Effector memory CD4-positive, alpha-beta T cell (primary cell): ENCODE measurements around the gene SIRT1.

ENCODE experiments used
- DNase-seq, 3 donors: peaks; one replicate each; pipeline ENCODE4 v3.0.0-alpha.2; 2020
- H3K27ac ChIP-seq: 2 replicates; pipeline ENCODE4 v1.7.0; 2013; ENCODE audit warnings: mild to moderate bottlenecking, low read length, moderate library complexity; ENCODE audit not compliant: insufficient read depth, poor library complexity, severe bottlenecking
- H3K27me3 ChIP-seq: replicated peaks from 2 replicates; pipeline ENCODE4 v1.7.0; 2013; ENCODE audit warnings: mild to moderate bottlenecking, low read length; ENCODE audit not compliant: insufficient read depth, control insufficient read depth, poor library complexity, severe bottlenecking
- H3K36me3 ChIP-seq: 2 replicates; pipeline ENCODE4 v1.7.0; 2013; ENCODE audit warnings: mild to moderate bottlenecking, low read length, moderate library complexity; ENCODE audit not compliant: control insufficient read depth, insufficient read depth
- H3K4me1 ChIP-seq: 2 replicates; pipeline ENCODE4 v1.7.0; 2013; ENCODE audit warnings: low read length, mild to moderate bottlenecking; ENCODE audit not compliant: control insufficient read depth, insufficient read depth, poor library complexity, severe bottlenecking
- H3K4me3 ChIP-seq: 2 replicates; pipeline ENCODE4 v1.7.0; 2013; ENCODE audit warnings: low read length, low read depth, mild to moderate bottlenecking; ENCODE audit not compliant: insufficient read depth, poor library complexity, severe bottlenecking
- H3K9me3 ChIP-seq: 2 replicates; pipeline ENCODE4 v1.7.0; 2013; ENCODE audit warnings: mild to moderate bottlenecking, low read length, moderate library complexity; ENCODE audit not compliant: control insufficient read depth

Gene SIRT1

DNA sequence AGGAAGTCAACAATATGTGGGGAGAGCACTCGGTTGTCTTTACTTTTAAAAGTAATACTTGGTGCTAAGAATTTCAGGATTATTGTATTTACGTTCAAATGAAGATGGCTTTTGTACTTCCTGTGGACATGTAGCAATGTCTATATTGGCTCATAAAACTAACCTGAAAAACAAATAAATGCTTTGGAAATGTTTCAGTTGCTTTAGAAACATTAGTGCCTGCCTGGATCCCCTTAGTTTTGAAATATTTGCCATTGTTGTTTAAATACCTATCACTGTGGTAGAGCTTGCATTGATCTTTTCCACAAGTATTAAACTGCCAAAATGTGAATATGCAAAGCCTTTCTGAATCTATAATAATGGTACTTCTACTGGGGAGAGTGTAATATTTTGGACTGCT lies 32.7 kb downstream of the SIRT1 start:
- no peaks in the 10 kb centered on the region for H3K9me3 ChIP-seq
- H3K4me3 ChIP-seq, result no peak overlapping the region
- no peak overlapping the region for H3K27ac ChIP-seq
- H3K27me3 ChIP-seq, result no peaks in the 10 kb centered on the region
- no peaks in the 10 kb centered on the region for H3K4me1 ChIP-seq
- DNase-seq, result no peak
- H3K36me3 ChIP-seq, result peaks cover 46% of the 10 kb centered on the region

DNA sequence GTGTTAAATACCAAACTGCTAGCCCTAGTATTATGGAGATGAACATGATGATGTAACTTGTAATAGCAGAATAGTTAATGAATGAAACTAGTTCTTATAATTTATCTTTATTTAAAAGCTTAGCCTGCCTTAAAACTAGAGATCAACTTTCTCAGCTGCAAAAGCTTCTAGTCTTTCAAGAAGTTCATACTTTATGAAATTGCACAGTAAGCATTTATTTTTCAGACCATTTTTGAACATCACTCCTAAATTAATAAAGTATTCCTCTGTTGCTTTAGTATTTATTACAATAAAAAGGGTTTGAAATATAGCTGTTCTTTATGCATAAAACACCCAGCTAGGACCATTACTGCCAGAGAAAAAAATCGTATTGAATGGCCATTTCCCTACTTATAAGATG lies 33.2 kb downstream of the SIRT1 start:
- Histone ChIP-seq H3K36me3 (peaks cover 41% of the 10 kb centered on the region), H3K9me3 (no peaks in the 10 kb centered on the region), H3K4me1 (no peaks in the 10 kb centered on the region)

DNA sequence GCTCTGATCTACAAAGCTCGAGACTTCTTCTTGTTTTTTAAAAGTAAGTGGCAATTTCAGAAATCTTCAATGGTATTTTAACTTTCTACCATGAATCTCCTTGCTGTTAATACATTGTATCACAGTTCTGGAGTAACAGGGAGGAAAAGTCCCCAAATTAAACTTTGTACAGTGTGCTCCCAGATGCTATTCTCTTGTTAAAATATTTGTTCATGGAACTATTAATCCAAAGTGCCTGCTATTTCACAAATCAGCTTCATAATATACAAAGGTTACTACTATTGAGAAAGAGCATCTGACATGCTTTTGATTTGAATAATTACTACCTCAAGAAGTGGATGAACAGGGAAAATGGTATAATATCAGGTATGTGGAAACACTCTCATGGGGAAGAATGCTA lies 36.6 kb downstream of the SIRT1 start:
- H3K4me3 ChIP-seq, result no peak overlapping the region
- H3K9me3 ChIP-seq, result no peaks in the 10 kb centered on the region
- H3K27ac ChIP-seq, result no peak overlapping the region
- H3K36me3 ChIP-seq, result peaks cover 42% of the 10 kb centered on the region
- no peaks in the 10 kb centered on the region for H3K27me3 ChIP-seq
- no peak for DNase-seq
- H3K4me1 ChIP-seq, result no peaks in the 10 kb centered on the region

More for the DNA sequence above, 33.2 kb downstream of the SIRT1 start:
- Histone ChIP-seq H3K27ac (no peak overlapping the region), H3K4me3 (no peak overlapping the region), H3K27me3 (no peaks in the 10 kb centered on the region)
- DNase-seq, result no peak

DNA sequence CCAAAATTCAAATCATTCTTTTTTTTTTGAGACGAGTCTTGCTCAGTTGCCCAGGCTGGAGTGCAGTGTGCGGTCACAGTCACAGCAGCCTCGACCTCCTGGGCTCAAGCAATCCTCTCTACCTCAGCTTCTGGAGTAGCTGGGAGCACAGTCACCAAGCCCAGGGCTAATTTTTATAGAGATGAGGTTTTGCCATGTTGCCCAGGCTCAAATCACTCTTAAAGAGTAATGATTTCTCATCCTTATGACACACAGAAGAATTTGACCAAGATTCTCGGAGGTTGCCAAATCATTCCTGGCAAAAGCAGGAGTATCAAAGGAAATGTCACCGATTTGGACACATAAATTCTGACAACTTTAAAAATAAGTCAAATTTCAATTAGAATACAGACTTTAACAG lies 39.1 kb downstream of the SIRT1 start:
- Histone ChIP-seq H3K27me3 (no peaks in the 10 kb centered on the region), H3K4me3 (no peak overlapping the region), H3K9me3 (no peaks in the 10 kb centered on the region), H3K27ac (no peak overlapping the region), H3K4me1 (no peaks in the 10 kb centered on the region), H3K36me3 (peaks cover 40% of the 10 kb centered on the region)
- DNase-seq, result no peak

DNA sequence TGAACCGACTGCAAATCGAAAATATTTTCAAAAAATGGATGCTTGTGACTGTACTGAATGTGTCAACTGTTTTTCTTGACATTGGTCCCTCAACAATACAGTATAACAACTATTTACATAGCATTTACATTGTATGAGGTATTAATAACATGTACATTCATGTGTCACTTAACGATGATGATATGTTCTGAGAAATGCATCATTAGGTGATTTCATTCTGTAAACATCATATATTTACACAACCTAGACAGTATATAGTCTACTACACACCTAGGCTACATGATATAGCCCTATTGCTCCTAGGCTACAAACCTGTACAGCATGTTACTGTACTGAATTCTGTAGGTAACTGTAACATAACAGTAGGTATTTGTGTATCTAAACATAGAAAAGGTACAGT lies 39.7 kb downstream of the SIRT1 start:
- peaks cover 36% of the 10 kb centered on the region for H3K36me3 ChIP-seq
- DNase-seq, result no peak
- H3K4me1 ChIP-seq, result no peaks in the 10 kb centered on the region
- no peak overlapping the region for H3K27ac ChIP-seq
- H3K27me3 ChIP-seq, result no peaks in the 10 kb centered on the region
- no peaks in the 10 kb centered on the region for H3K9me3 ChIP-seq
- H3K4me3 ChIP-seq, result no peak overlapping the region

DNA sequence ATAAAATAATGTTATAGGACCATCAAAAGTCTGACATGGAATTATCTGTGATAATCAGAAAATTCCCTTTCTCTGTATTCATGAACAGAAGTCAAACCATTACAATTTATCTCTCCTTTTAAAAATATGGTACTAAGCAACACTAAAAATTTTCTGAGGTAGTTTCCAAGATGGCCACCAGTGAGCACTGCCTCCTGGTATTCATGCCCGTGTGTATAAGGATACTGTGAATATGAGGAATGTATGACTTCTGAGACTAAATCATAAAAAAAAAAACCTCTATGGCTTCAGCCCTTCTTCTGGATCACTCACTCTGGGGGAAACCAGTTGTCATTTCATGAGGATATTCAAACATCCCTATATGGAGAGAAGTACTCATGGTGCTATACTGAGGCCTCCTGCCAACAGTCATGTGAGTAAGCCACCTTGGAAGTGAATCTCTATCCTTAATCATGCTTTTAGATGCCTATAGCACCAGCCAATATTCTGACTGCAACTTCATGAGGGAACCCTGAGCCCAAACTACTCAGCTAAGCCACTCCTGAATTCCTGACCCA lies 41.1 kb downstream of the SIRT1 start:
- H3K9me3 ChIP-seq, result no peaks in the 10 kb centered on the region
- no peaks in the 10 kb centered on the region for H3K4me1 ChIP-seq
- no peak overlapping the region for H3K27ac ChIP-seq
- peaks cover 38% of the 10 kb centered on the region for H3K36me3 ChIP-seq
- no peaks in the 10 kb centered on the region for H3K27me3 ChIP-seq
- DNase-seq, result no peak
- no peak overlapping the region for H3K4me3 ChIP-seq

DNA sequence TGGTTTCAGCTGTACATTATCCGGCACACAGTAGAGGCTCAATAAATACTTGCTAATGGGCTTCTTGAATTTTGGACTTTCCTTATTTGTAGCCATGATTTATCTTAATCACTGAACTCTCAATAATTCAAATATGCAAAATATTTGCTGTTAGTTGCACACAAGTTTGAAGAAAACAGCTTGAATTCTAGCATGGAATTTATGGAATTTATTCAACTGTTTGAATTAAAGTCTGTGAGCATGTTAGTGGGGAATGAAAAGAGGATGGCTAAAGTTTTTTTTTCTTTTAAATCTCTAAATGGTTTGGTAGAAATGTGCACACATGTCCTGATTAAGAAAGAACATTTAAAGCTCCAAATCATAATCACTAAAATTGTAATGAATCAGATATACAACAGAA lies 42.5 kb downstream of the SIRT1 start:
- Histone ChIP-seq H3K4me3 (no peak overlapping the region), H3K27ac (no peak overlapping the region), H3K4me1 (no peaks in the 10 kb centered on the region), H3K36me3 (peaks cover 40% of the 10 kb centered on the region), H3K27me3 (no peaks in the 10 kb centered on the region), H3K9me3 (no peaks in the 10 kb centered on the region)
- no peak for DNase-seq

DNA sequence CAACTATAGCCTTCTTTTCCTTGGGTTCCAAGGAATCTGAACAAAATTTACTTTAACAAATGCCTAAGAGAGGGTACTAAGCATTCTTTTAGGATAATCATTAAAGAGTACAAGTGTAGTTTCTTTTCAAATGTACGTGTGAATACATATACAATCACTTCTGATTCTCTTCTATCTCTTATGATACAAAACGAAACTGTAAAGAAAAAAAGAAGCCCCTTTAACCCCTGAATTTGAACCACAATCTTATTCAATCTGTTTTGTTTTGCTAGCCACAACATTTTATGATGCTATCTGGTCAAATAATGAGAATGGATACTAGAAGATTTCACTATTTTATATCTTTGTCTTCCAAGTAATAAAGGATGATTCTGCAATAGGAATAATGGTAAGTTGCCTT lies 48.7 kb downstream of the SIRT1 start:
- DNase-seq, result no peak
- Histone ChIP-seq H3K36me3 (peaks cover 41% of the 10 kb centered on the region), H3K4me1 (no peaks in the 10 kb centered on the region), H3K27me3 (no peaks in the 10 kb centered on the region), H3K9me3 (no peaks in the 10 kb centered on the region), H3K4me3 (no peak overlapping the region), H3K27ac (no peak overlapping the region)

DNA sequence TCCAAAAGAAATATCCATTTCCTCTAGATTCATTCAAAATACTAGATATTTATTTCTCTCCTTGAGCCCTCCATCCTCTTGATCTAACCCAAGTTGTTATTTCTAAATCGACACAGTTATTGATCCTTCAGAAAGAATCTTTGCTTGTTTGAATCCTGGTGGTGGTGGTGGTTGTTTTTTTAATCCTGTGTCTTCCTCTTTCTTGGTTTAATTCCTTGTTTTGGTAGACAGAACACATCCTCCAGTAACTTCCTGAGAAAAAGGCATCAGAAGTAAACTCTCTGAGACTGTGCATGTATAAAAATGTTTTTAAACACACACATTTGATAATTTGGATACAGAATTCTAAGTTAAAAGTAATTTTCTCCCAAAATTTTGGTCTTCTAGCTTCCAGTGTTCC lies 49.9 kb downstream of the SIRT1 start:
- peaks cover 36% of the 10 kb centered on the region for H3K36me3 ChIP-seq
- no peaks in the 10 kb centered on the region for H3K4me1 ChIP-seq
- H3K4me3 ChIP-seq, result no peak overlapping the region
- H3K27ac ChIP-seq, result no peak overlapping the region
- H3K9me3 ChIP-seq, result no peaks in the 10 kb centered on the region
- no peaks in the 10 kb centered on the region for H3K27me3 ChIP-seq
- no peak for DNase-seq

DNA sequence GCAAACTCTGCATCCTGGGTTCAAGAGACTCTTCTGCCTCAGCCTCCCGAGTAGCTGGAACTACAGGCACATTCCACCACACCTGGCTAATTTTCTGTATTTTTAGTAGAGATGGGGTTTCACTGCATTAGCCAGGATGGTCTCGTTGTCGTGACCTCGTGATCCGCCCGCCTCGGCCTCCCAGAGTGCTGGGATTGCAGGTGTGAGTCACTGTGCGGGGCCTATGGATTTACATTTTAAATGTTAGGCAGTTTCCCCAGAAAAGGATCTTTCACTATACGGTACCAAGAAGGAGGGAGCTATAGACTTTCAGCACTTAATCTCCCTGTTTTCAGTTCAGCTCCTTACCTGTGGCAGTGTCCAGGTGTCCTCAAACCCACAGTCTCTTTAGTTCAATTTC lies 50.8 kb downstream of the SIRT1 start:
- Histone ChIP-seq H3K9me3 (no peaks in the 10 kb centered on the region), H3K27me3 (no peaks in the 10 kb centered on the region), H3K4me3 (no peak overlapping the region), H3K4me1 (no peaks in the 10 kb centered on the region), H3K36me3 (peaks cover 36% of the 10 kb centered on the region), H3K27ac (no peak overlapping the region)
- DNase-seq, result no peak

DNA sequence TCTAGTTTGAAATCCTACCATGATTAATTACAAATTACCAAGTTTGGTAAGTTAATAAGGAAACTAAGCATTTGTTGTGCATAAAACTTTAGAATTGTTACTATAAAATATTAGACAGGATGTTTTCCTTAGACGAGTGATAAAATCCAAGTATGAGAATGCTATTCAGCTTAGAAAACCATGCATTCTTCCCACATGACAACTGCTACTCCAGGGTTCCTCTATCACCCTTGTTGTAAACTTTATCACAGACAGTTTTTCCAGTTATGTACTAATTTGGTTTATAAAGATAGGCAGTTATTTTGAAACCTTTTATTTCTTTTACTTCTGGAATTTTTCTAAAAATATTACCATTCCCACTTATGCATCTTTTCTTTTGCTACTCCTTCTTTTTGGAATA lies 52.0 kb downstream of the SIRT1 start:
- Histone ChIP-seq H3K4me1 (no peaks in the 10 kb centered on the region), H3K9me3 (no peaks in the 10 kb centered on the region), H3K4me3 (no peak overlapping the region), H3K27ac (no peak overlapping the region), H3K36me3 (peaks cover 31% of the 10 kb centered on the region), H3K27me3 (no peaks in the 10 kb centered on the region)
- DNase-seq, result no peak
